Measurements from ENCODE around the gene GNG2.

GRCh38 chr14:52005625-52006024, 145.2 kb downstream of the GNG2 start:
- TF ChIP-seq CTCF (conservative IDR thresholded peaks at IDR 0.05 in 1 of 2, IDR thresholded peaks at IDR 0.05 in 1 of 2; ENCODE audit: extremely low read depth in 1 of 2, insufficient read depth in 1 of 2, low read depth in 1 of 2, low read length in 2 of 2), result no peak
- TF ChIP-seq EZH2 (IDR thresholded peaks at IDR 0.05; ENCODE audit: borderline replicate concordance, low read length), result no peak
